HepG2 (cell line): ENCODE results near the gene TUFM. TPM values are rescaled to one million over a fixed set of nuclear protein-coding genes. Genes with fewer than 3 reads are reported as not detected.

ENCODE experiments used
- ATAC-seq: fragments of 200-7000 bp; cut with Tn5 transposase; 3 replicates; pipeline ENCODE4 v1.9.1; 2020; ENCODE audit warnings: mild to moderate bottlenecking, moderate library complexity
- BruUV-seq: library from RNA; stranded (reverse); fragments of 400-500 nt; replicated peaks from 2 replicates; lab custom pipeline; 2021; lab: Mats Ljungman, UMichigan
- CTCF ChIA-PET: fragments of 300-600 bp; formaldehyde crosslinking; extraction: SDS; loops from one replicate; lab custom pipeline; 2021; ENCODE audit warnings: low total read pairs, inconsistent platforms, low intra/inter-chr PET ratio; lab: Yijun Ruan, JAX
- POLR2A ChIA-PET: fragments of 350-600 bp; sonication (Branson Sonifier 250); formaldehyde crosslinking; loops from one replicate; lab custom pipeline; 2020; ENCODE audit warnings: antibody characterized with exemption, inconsistent platforms; lab: Yijun Ruan, JAX
- DNase-seq: peaks from one replicate; pipeline ENCODE4 v3.0.0-alpha.2; 2015; ENCODE audit warnings: low spot score
- FAIRE-seq: peaks from 3 replicates; lab custom pipeline; 2011; peaks lifted over from hg19 to GRCh38; lab: Jason Lieb, UNC
- H2AFZ ChIP-seq: one replicate; pipeline ENCODE4 v1.6.1; 2011; ENCODE audit warnings: low read length, inconsistent platforms
- H3K27ac ChIP-seq: fragments of 300-600 bp; 3 replicates; pipeline ENCODE4 v1.8.0; 2011; ENCODE audit warnings: mixed run types, mild to moderate bottlenecking, mixed read lengths, low read length, inconsistent platforms; ENCODE audit not compliant: insufficient read depth; ENCODE audit errors: extremely low read length
- H3K27me3 ChIP-seq, 2 experiments: fragments of 200-600 bp in 1 of 2; 2 replicates in 1 of 2; 3 replicates in 1 of 2; pipeline versions ENCODE4 v1.6.0 to v1.8.0; 2011; ENCODE audit warnings: low read length in 2 of 2, mild to moderate bottlenecking in 2 of 2, moderate library complexity in 2 of 2, inconsistent platforms in 1 of 2; ENCODE audit not compliant: insufficient read depth in 2 of 2, control insufficient read depth in 1 of 2
- H3K36me3 ChIP-seq, 2 experiments: fragments of 200-600 bp in 1 of 2; replicated peaks in 1 of 2; 2 replicates in 1 of 2; 3 replicates in 1 of 2; pipeline versions ENCODE4 v1.5.1 to v1.8.0; 2011; ENCODE audit warnings: low read length in 2 of 2, inconsistent platforms in 1 of 2; ENCODE audit not compliant: insufficient read depth in 2 of 2, control insufficient read depth in 1 of 2
- H3K4me1 ChIP-seq: 2 replicates; pipeline ENCODE4 v1.5.1; 2012; ENCODE audit warnings: low read length, inconsistent platforms; ENCODE audit not compliant: insufficient read depth
- H3K4me2 ChIP-seq: 2 replicates; pipeline ENCODE4 v1.6.0; 2011; ENCODE audit warnings: low read depth, low read length, inconsistent platforms
- H3K4me3 ChIP-seq, 3 experiments: fragments of 200-600 bp in 1 of 3; sonication (generic), shearing (Covaris generic) in 1 of 3; replicated peaks in 1 of 3; 2 replicates each; pipeline ENCODE4 v1.5.1; 2011 to 2016; ENCODE audit warnings: low read length in 3 of 3, inconsistent platforms in 2 of 3, low read depth in 2 of 3, mild to moderate bottlenecking in 2 of 3, control low read depth in 1 of 3, mixed read lengths in 1 of 3; ENCODE audit not compliant: insufficient read depth in 1 of 3
- H3K79me2 ChIP-seq: one replicate; pipeline ENCODE4 v1.6.1; 2011; ENCODE audit warnings: low read length, inconsistent platforms; ENCODE audit not compliant: insufficient read depth
- H3K9ac ChIP-seq: 2 replicates; pipeline ENCODE4 v1.6.0; 2011; ENCODE audit warnings: mild to moderate bottlenecking, low read depth, low read length, inconsistent platforms; ENCODE audit not compliant: insufficient read depth
- H3K9me3 ChIP-seq: 2 replicates; pipeline ENCODE4 v1.5.1; 2012; ENCODE audit warnings: mild to moderate bottlenecking, low read length
- H4K20me1 ChIP-seq: 2 replicates; pipeline ENCODE4 v1.6.0; 2011; ENCODE audit warnings: inconsistent platforms, mild to moderate bottlenecking, low read length, moderate library complexity; ENCODE audit not compliant: insufficient read depth
- GATA4 ChIP-seq: sonication (generic); IDR thresholded peaks from 2 replicates; pipeline ENCODE4 v1.6.1; 2016; ENCODE audit warnings: antibody characterized with exemption, low read depth, borderline replicate concordance
- GATAD2A ChIP-seq: IDR thresholded peaks from 2 replicates; pipeline ENCODE4 v1.6.1; 2016
- JARID2 ChIP-seq: sonication (generic); formaldehyde crosslinking; IDR thresholded peaks from 2 replicates; pipeline ENCODE4 v1.8.1; 2023; ENCODE audit warnings: missing genetic modification reagents, inconsistent platforms; ENCODE audit not compliant: insufficient replicate concordance
- JUNB ChIP-seq: sonication (generic); formaldehyde crosslinking; IDR thresholded peaks from 2 replicates; pipeline ENCODE4 v1.8.0; 2022; ENCODE audit warnings: missing genetic modification reagents, mild to moderate bottlenecking, borderline replicate concordance
- KAT2B ChIP-seq: fragments of 150-350 bp; IDR thresholded peaks from 2 replicates; pipeline ENCODE4 v1.6.1; 2014; ENCODE audit warnings: low read depth, low read length, borderline replicate concordance
- KMT2B ChIP-seq: IDR thresholded peaks from 2 replicates; pipeline ENCODE4 v1.6.1; 2016; ENCODE audit warnings: missing genetic modification reagents, missing compliant biosample characterization
- MLX ChIP-seq: IDR thresholded peaks from 2 replicates; pipeline ENCODE4 v1.6.1; 2016
- NONO ChIP-seq, 2 experiments: fragments of 450-650 bp in 1 of 2; sonication (generic) in 1 of 2; formaldehyde crosslinking in 1 of 2; IDR thresholded peaks in 1 of 2; conservative IDR thresholded peaks in 1 of 2; 2 replicates each; pipeline versions ENCODE4 v1.6.1 to v1.8.0; 2017 to 2022; ENCODE audit warnings: mild to moderate bottlenecking in 1 of 2, missing genetic modification reagents in 1 of 2, moderate library complexity in 1 of 2
- PAWR ChIP-seq: sonication (generic); formaldehyde crosslinking; IDR thresholded peaks from 2 replicates; pipeline ENCODE4 v1.4.0; 2020; ENCODE audit warnings: missing genetic modification reagents, mild to moderate bottlenecking, borderline replicate concordance
- PHF8 ChIP-seq: sonication (generic); formaldehyde crosslinking; IDR thresholded peaks from 2 replicates; pipeline ENCODE4 v1.5.0; 2020; ENCODE audit warnings: missing genetic modification reagents
- POLR2AphosphoS5 ChIP-seq: IDR thresholded peaks from 2 replicates; pipeline ENCODE4 v1.6.1; 2012; ENCODE audit warnings: low read depth, low read length
- PTBP1 ChIP-seq: fragments of 200-400 bp; formaldehyde crosslinking; IDR thresholded peaks from 2 replicates; pipeline ENCODE4 v1.6.1; 2018; ENCODE audit warnings: low read length, low read depth; ENCODE audit not compliant: poor library complexity, severe bottlenecking
- SP140L ChIP-seq: sonication (generic); formaldehyde crosslinking; IDR thresholded peaks from 2 replicates; pipeline ENCODE4 v1.4.0; 2020; ENCODE audit warnings: missing genetic modification reagents, borderline replicate concordance
- TGIF2 ChIP-seq: IDR thresholded peaks from 2 replicates; pipeline ENCODE4 v1.6.1; 2016; ENCODE audit warnings: control low read depth, missing compliant biosample characterization
- ZBTB3 ChIP-seq: sonication (generic); formaldehyde crosslinking; IDR thresholded peaks from 2 replicates; pipeline ENCODE4 v1.4.0; 2020; ENCODE audit warnings: low read depth, mild to moderate bottlenecking, moderate library complexity, missing genetic modification reagents, borderline replicate concordance
- ZBTB33 ChIP-seq: sonication (generic); formaldehyde crosslinking; IDR thresholded peaks from 2 replicates; pipeline ENCODE4 v1.4.0; 2020; ENCODE audit warnings: missing genetic modification reagents
- ZNF382 ChIP-seq: sonication (generic); formaldehyde crosslinking; IDR thresholded peaks from 2 replicates; pipeline ENCODE4 v1.5.0; 2020; ENCODE audit warnings: missing genetic modification reagents, mild to moderate bottlenecking, borderline replicate concordance
- ZNF597 ChIP-seq: sonication (generic); formaldehyde crosslinking; IDR thresholded peaks from 2 replicates; pipeline ENCODE4 v1.5.0; 2020; ENCODE audit warnings: missing genetic modification reagents
- ZNF678 ChIP-seq: sonication (generic); formaldehyde crosslinking; IDR thresholded peaks from 2 replicates; pipeline ENCODE4 v1.4.0; 2020; ENCODE audit warnings: mild to moderate bottlenecking, missing genetic modification reagents
- ZNF768 ChIP-seq: sonication (generic); formaldehyde crosslinking; IDR thresholded peaks from 2 replicates; pipeline ENCODE4 v1.4.0; 2020; ENCODE audit warnings: missing genetic modification reagents
- WGBS: methylation state at CpG from one replicate; pipeline ENCODE4 v1.1.6; 2017; ENCODE audit warnings: low lambda C conversion rate; 5-methylcytosine and 5-hydroxymethylcytosine counted together
- in situ Hi-C: cut with HindIII; loops from 2 replicates; pipeline ENCODE4 v1.10.0; 2017; ENCODE audit warnings: low pct_unique_long_range_greater_than_20kb; ENCODE audit not compliant: extremely low pct_ligation_motif_present
- intact Hi-C: fragments of 100-400 bp; cut with micrococcal nuclease; formaldehyde crosslinking; loops from one replicate; pipeline ENCODE4 v1.10.0; 2022; ENCODE audit not compliant: unreplicated experiment
- polyA plus RNA-seq, 8 experiments: library from polyadenylated mRNA; depleted of rRNA in 3 of 8; stranded (reverse) in 7 of 8; unstranded in 1 of 8; fragments of >200 nt; fragmentation: Illumina TruSeq in 4 of 8; extraction: Trizol in 4 of 8; gene quantifications; 2 replicates each; pipeline versions ENCODE4 v1.2.1 to v1.2.3, GENCODE V29; 2011 to 2016; ENCODE audit warnings: low read depth in 4 of 8, missing spikeins in 1 of 8, mixed read lengths in 1 of 8; ENCODE audit not compliant: insufficient read depth in 1 of 8
- total RNA-seq, 5 experiments: library from RNA; depleted of rRNA; stranded (reverse); fragments of >200 nt; fragmentation: Illumina TruSeq; extraction: Trizol; gene quantifications; 2 replicates each; pipeline ENCODE4 v1.2.3, GENCODE V29; 2016; ENCODE audit warnings: low read depth in 1 of 5

The TUFM gene
- total and polyA plus RNA-seq, 2 of the 13 experiments (the other 11 are each of a cell fraction or from before 2014, with no cell fraction given): 206 to 298 TPM

GRCh38 chr16:28893291-28893690, 47.1 kb upstream of the TUFM start:
- no peak overlapping the region for H3K27ac ChIP-seq
- peaks cover 26% of the 10 kb centered on the region for H3K4me1 ChIP-seq
- no peaks in the 10 kb centered on the region for H4K20me1 ChIP-seq
- H3K4me3 ChIP-seq: no peak overlapping the region
- no peaks in the 10 kb centered on the region for H3K79me2 ChIP-seq
- DNase-seq (no peak), FAIRE-seq (no peak), ATAC-seq (no peak)
- H3K27me3 ChIP-seq: no peaks in the 10 kb centered on the region
- no TSS peak for BruUV-seq
- no peak for TF ChIP-seq MLX
- no peak for TF ChIP-seq ZNF597 (CRISPR knock-in tag)
- TF ChIP-seq KAT2B: no peak
- no peak for TF ChIP-seq POLR2AphosphoS5
- TF ChIP-seq ZNF382 (CRISPR knock-in tag): no peak
- no peak for TF ChIP-seq ZNF678 (CRISPR knock-in tag)
- TF ChIP-seq GATAD2A (CRISPR knock-in tag): no peak
- no peak for TF ChIP-seq PHF8 (CRISPR knock-in tag)
- TF ChIP-seq SP140L (CRISPR knock-in tag): no peak
- no peak for TF ChIP-seq ZBTB3 (CRISPR knock-in tag)
- TF ChIP-seq GATA4: no peak
- TF ChIP-seq KMT2B (CRISPR knock-in tag): no peak
- no peak for TF ChIP-seq ZNF768 (CRISPR knock-in tag)
- TF ChIP-seq ZBTB33: no peak
- no peak for TF ChIP-seq TGIF2
- TF ChIP-seq JARID2 (CRISPR knock-in tag): no peak
- TF ChIP-seq PTBP1: no peak
- TF ChIP-seq NONO (IDR thresholded peaks at IDR 0.05): no peak
- no peak for TF ChIP-seq NONO (CRISPR knock-in tag; conservative IDR thresholded peaks at IDR 0.05)
- no peak for TF ChIP-seq PAWR (CRISPR knock-in tag)
- no peak for TF ChIP-seq JUNB (CRISPR knock-in tag)
- in situ Hi-C loops: no loop called here
- H3K4me2 ChIP-seq: no peak overlapping the region
- H2AFZ ChIP-seq: no peak overlapping the region
- WGBS: 95% methylated on average over 4 of the region's 4 CpGs
- H3K9ac ChIP-seq: no peak overlapping the region
- intact Hi-C loops: no loop called here
- H3K9me3 ChIP-seq: no peaks in the 10 kb centered on the region
- CTCF ChIA-PET: no interaction called here
- POLR2A ChIA-PET: interaction anchor here (0.9 kb wide), 1 partner anchor 29 kb away, joined by 3 read pairs; no protein-coding TSS in a partner anchor
- peaks cover 19 to 28% of the 10 kb centered on the region in 2 experiments for H3K36me3 ChIP-seq
